SK-N-SH (cell line): Measurements from ENCODE around the gene SSBP1. TPM values are rescaled to one million over a fixed set of nuclear protein-coding genes. Genes with fewer than 3 reads are reported as not detected.

ENCODE experiments used
- CTCF ChIA-PET: fragments of 300-600, 350-600 bp; formaldehyde crosslinking; extraction: SDS; loops from one replicate; lab custom pipeline; 2021; lab: Yijun Ruan, JAX
- POLR2A ChIA-PET: fragments of 350-600 bp; sonication (Branson Sonifier 250); formaldehyde crosslinking; extraction: SDS; loops from one replicate; lab custom pipeline; 2020; ENCODE audit warnings: antibody characterized with exemption, inconsistent platforms; lab: Yijun Ruan, JAX
- DNase-seq: peaks from one replicate; pipeline ENCODE4 v3.0.0; 2012
- H2AFZ ChIP-seq: fragments of 200-600 bp; sonication (generic); 2 replicates; pipeline ENCODE4 v1.8.1; 2016; ENCODE audit warnings: antibody characterized with exemption, mild to moderate bottlenecking, low read depth
- H3F3A ChIP-seq: fragments of 200-600 bp; sonication (generic); replicated peaks from 2 replicates; pipeline ENCODE3; 2016; ENCODE audit warnings: antibody characterized with exemption, mild to moderate bottlenecking; ENCODE audit not compliant: insufficient read depth
- H3K27ac ChIP-seq, 2 experiments: fragments of 200-500 bp in 1 of 2; fragments of 200-600 bp in 1 of 2; sonication (Bioruptor generic) in 1 of 2; sonication (generic), shearing (Covaris generic) in 1 of 2; 2 replicates each; pipeline versions ENCODE4 v1.5.1 to v1.6.1; 2014 to 2016; ENCODE audit warnings: low read depth in 2 of 2, inconsistent platforms in 1 of 2, low read length in 1 of 2, mild to moderate bottlenecking in 1 of 2, mixed read lengths in 1 of 2
- H3K27me3 ChIP-seq: fragments of 200-600 bp; sonication (generic), shearing (Covaris generic); 2 replicates; pipeline ENCODE4 v1.6.1; 2016; ENCODE audit warnings: mixed run types; ENCODE audit not compliant: insufficient read depth
- H3K36me3 ChIP-seq, 2 experiments: fragments of 200-500 bp in 1 of 2; fragments of 200-600 bp in 1 of 2; sonication (Bioruptor generic) in 1 of 2; sonication (generic) in 1 of 2; replicated peaks in 1 of 2; 2 replicates each; pipeline versions ENCODE3 to v1.5.1; 2014 to 2016; ENCODE audit warnings: low read length in 1 of 2, mild to moderate bottlenecking in 1 of 2; ENCODE audit not compliant: insufficient read depth in 2 of 2, control insufficient read depth in 1 of 2
- H3K4me1 ChIP-seq, 2 experiments: fragments of 200-500 bp in 1 of 2; fragments of 200-600 bp in 1 of 2; sonication (Bioruptor generic) in 1 of 2; sonication (generic), shearing (Covaris generic) in 1 of 2; 2 replicates each; pipeline versions ENCODE4 v1.5.1 to v1.6.1; 2014 to 2016; ENCODE audit warnings: low read depth in 1 of 2, low read length in 1 of 2, mixed run types in 1 of 2; ENCODE audit not compliant: insufficient read depth in 2 of 2, control insufficient read depth in 1 of 2
- H3K4me2 ChIP-seq: fragments of 200-600 bp; sonication (generic), shearing (Covaris generic); 2 replicates; pipeline ENCODE4 v1.6.1; 2017; ENCODE audit warnings: mixed run types
- H3K4me3 ChIP-seq, 2 experiments: fragments of 200-500 bp in 1 of 2; fragments of 200-600 bp in 1 of 2; sonication (Bioruptor generic) in 1 of 2; sonication (generic), shearing (Covaris generic) in 1 of 2; 2 replicates each; pipeline versions ENCODE4 v1.5.1 to v1.8.1; 2014 to 2016; ENCODE audit warnings: low read depth in 2 of 2, inconsistent platforms in 1 of 2, low read length in 1 of 2, mild to moderate bottlenecking in 1 of 2, mixed read lengths in 1 of 2, moderate library complexity in 1 of 2
- H3K79me2 ChIP-seq: fragments of 200-600 bp; sonication (generic); 2 replicates; pipeline ENCODE4 v1.8.1; 2017; ENCODE audit warnings: mild to moderate bottlenecking; ENCODE audit not compliant: insufficient read depth
- H3K9ac ChIP-seq: fragments of 200-600 bp; sonication (generic); 2 replicates; pipeline ENCODE4 v1.6.1; 2017; ENCODE audit warnings: mixed run types
- H3K9me2 ChIP-seq: fragments of 200-600 bp; sonication (generic); 2 replicates; pipeline ENCODE4 v1.6.1; 2017; ENCODE audit warnings: mixed run types
- H3K9me3 ChIP-seq: fragments of 200-600 bp; sonication (generic); 2 replicates; pipeline ENCODE4 v1.6.1; 2017; ENCODE audit warnings: mixed run types, mild to moderate bottlenecking, moderate library complexity
- H4K20me1 ChIP-seq: fragments of 200-600 bp; sonication (generic); 2 replicates; pipeline ENCODE4 v1.6.1; 2017; ENCODE audit warnings: mild to moderate bottlenecking, mixed run types; ENCODE audit not compliant: insufficient read depth
- EP300 ChIP-seq, 2 experiments: IDR thresholded peaks; 2 replicates each; pipeline versions ENCODE4 v1.4.0 to v1.6.1; 2012; ENCODE audit warnings: borderline replicate concordance in 1 of 2, low read depth in 1 of 2, low read length in 1 of 2
- EZH2phosphoT487 ChIP-seq: fragments of 200-600 bp; sonication (generic); IDR thresholded peaks from 2 replicates; pipeline ENCODE4 v1.6.1; 2017; ENCODE audit warnings: low read depth, mixed run types, mild to moderate bottlenecking, antibody characterized with exemption, moderate library complexity, borderline replicate concordance
- FOSL2 ChIP-seq: IDR thresholded peaks from 2 replicates; pipeline ENCODE4 v1.4.0; 2012; ENCODE audit warnings: low read depth, mild to moderate bottlenecking, moderate library complexity, borderline replicate concordance
- GATA2 ChIP-seq: sonication (generic); formaldehyde crosslinking; IDR thresholded peaks from 2 replicates; pipeline ENCODE4 v1.5.0; 2020; ENCODE audit warnings: mild to moderate bottlenecking, missing genetic modification reagents
- JUND ChIP-seq: IDR thresholded peaks from 2 replicates; pipeline ENCODE4 v1.4.0; 2012
- NRF1 ChIP-seq: IDR thresholded peaks from 2 replicates; pipeline ENCODE4 v1.6.1; 2012; ENCODE audit warnings: low read depth, mild to moderate bottlenecking, low read length
- POLR2AphosphoS5 ChIP-seq: IDR thresholded peaks from 2 replicates; pipeline ENCODE4 v1.6.1; 2012; ENCODE audit warnings: low read depth, low read length
- RAD21 ChIP-seq: IDR thresholded peaks from 2 replicates; pipeline ENCODE4 v1.6.1; 2012; ENCODE audit warnings: mild to moderate bottlenecking, low read length
- TAF1 ChIP-seq: IDR thresholded peaks from 2 replicates; pipeline ENCODE4 v1.6.1; 2012; ENCODE audit warnings: low read depth, mild to moderate bottlenecking, low read length, moderate library complexity, borderline replicate concordance
- TCF12 ChIP-seq: IDR thresholded peaks from 2 replicates; pipeline ENCODE4 v1.4.0; 2012
- USF2 ChIP-seq: fragments of 150-350 bp; IDR thresholded peaks from 2 replicates; pipeline ENCODE4 v1.6.1; 2017; ENCODE audit warnings: antibody characterized with exemption, low read length, low read depth, borderline replicate concordance
- YY1 ChIP-seq: IDR thresholded peaks from 2 replicates; pipeline ENCODE4 v1.4.0; 2012; ENCODE audit warnings: low read depth, mild to moderate bottlenecking
- WGBS: methylation state at CpG from one replicate; pipeline ENCODE4 v1.1.6; 2017; ENCODE audit warnings: low lambda C conversion rate; 5-methylcytosine and 5-hydroxymethylcytosine counted together
- polyA plus RNA-seq, 3 experiments: library from polyadenylated mRNA; depleted of rRNA; stranded (reverse); fragments of >200 nt; gene quantifications; 2 replicates each; pipeline ENCODE4 v1.2.3, GENCODE V29; 2012
- TF ChIP-seq, protein P1 (sequence below): fragments of 150-350 bp; IDR thresholded peaks from 2 replicates; pipeline ENCODE4 v1.6.1; 2016; ENCODE audit warnings: mild to moderate bottlenecking, low read depth, low read length
- TF ChIP-seq, protein P2 (sequence below): IDR thresholded peaks from 2 replicates; pipeline ENCODE4 v1.4.0; 2012; ENCODE audit warnings: low read depth, borderline replicate concordance

SSBP1 gene
- polyA plus RNA-seq, 1 of the 3 experiments (the other 2 are of a cell fraction), result 212 TPM

- no peak overlapping the region for H3K9ac ChIP-seq
- ChIA-PET CTCF (interaction anchor here (0.7 to 3.5 kb wide), 5 partner anchors 12 to 48 kb away, joined by 3 to 26 read pairs (median 4); partner anchors contain the start of gene SSBP1), POLR2A (interaction anchor here (1.1 kb wide), 1 partner anchor 11 kb away, joined by 3 read pairs; no protein-coding TSS in a partner anchor)
- peaks cover 0 to 5% of the 10 kb centered on the region in 2 experiments for H3K36me3 ChIP-seq
- no peak overlapping the region for H3K4me2 ChIP-seq
- no peak overlapping the region for H3K4me3 ChIP-seq
- no peaks in the 10 kb centered on the region for H3K4me1 ChIP-seq
- no peaks in the 10 kb centered on the region for H3K27me3 ChIP-seq
- no peaks in the 10 kb centered on the region for H4K20me1 ChIP-seq
- H3F3A ChIP-seq, result no peaks in the 10 kb centered on the region
- no peaks in the 10 kb centered on the region; the same call in 1 of the 2 replicates for H3K9me2 ChIP-seq
- TF ChIP-seq TAF1, result no peak
- TF ChIP-seq TCF12, result no peak
- no peak for TF ChIP-seq NRF1
- TF ChIP-seq EZH2phosphoT487, result no peak
- TF ChIP-seq USF2, result no peak
- no peak for TF ChIP-seq GATA2 (CRISPR knock-in tag)
- no peak for TF ChIP-seq RAD21
- TF ChIP-seq POLR2AphosphoS5, result no peak
- no peak overlapping the region for H2AFZ ChIP-seq
- H3K27ac ChIP-seq, result no peak overlapping the region
- H3K9me3 ChIP-seq, result no peaks in the 10 kb centered on the region
- DNase-seq, result no peak
- H3K79me2 ChIP-seq, result no peaks in the 10 kb centered on the region
- 63% methylated on average over 2 of the region's 2 CpGs for WGBS
Measured at GRCh38 chr7:141714571-141714970, 23.6 kb upstream of the SSBP1 start.

GRCh38 chr7:141715018-141715417, 23.1 kb upstream of the SSBP1 start:
- Histone ChIP-seq H3K4me3 (no peak overlapping the region), H2AFZ (no peak overlapping the region), H3K4me1 (no peaks in the 10 kb centered on the region), H3K79me2 (no peaks in the 10 kb centered on the region), H3K27ac (no peak overlapping the region), H3K9me3 (no peaks in the 10 kb centered on the region), H3K9ac (no peak overlapping the region), H3K9me2 (no peaks in the 10 kb centered on the region; the same call in 1 of the 2 replicates), H3K27me3 (no peaks in the 10 kb centered on the region), H3K4me2 (no peak overlapping the region), H3K36me3 (peaks cover 0 to 5% of the 10 kb centered on the region in 2 experiments), H4K20me1 (no peaks in the 10 kb centered on the region), H3F3A (no peaks in the 10 kb centered on the region)
- no peak for DNase-seq
- WGBS, result 32% methylated on average over 4 of the region's 4 CpGs
- CTCF ChIA-PET, result interaction anchor here (1.2 to 3.5 kb wide), 3 partner anchors 13 to 48 kb away, joined by 3 to 26 read pairs (median 4); partner anchors contain the start of gene SSBP1
- POLR2A ChIA-PET, result no interaction called here
- TF ChIP-seq, protein P1, sequence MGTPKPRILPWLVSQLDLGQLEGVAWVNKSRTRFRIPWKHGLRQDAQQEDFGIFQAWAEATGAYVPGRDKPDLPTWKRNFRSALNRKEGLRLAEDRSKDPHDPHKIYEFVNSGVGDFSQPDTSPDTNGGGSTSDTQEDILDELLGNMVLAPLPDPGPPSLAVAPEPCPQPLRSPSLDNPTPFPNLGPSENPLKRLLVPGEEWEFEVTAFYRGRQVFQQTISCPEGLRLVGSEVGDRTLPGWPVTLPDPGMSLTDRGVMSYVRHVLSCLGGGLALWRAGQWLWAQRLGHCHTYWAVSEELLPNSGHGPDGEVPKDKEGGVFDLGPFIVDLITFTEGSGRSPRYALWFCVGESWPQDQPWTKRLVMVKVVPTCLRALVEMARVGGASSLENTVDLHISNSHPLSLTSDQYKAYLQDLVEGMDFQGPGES, result no peak
- TF ChIP-seq YY1 (no peak), EZH2phosphoT487 (no peak), EP300 (IDR thresholded peaks at IDR 0.05; ENCODE audit: borderline replicate concordance in 1 of 2, low read depth in 1 of 2, low read length in 1 of 2) (no peak), JUND (no peak), FOSL2 (no peak)
- TF ChIP-seq, protein P2, sequence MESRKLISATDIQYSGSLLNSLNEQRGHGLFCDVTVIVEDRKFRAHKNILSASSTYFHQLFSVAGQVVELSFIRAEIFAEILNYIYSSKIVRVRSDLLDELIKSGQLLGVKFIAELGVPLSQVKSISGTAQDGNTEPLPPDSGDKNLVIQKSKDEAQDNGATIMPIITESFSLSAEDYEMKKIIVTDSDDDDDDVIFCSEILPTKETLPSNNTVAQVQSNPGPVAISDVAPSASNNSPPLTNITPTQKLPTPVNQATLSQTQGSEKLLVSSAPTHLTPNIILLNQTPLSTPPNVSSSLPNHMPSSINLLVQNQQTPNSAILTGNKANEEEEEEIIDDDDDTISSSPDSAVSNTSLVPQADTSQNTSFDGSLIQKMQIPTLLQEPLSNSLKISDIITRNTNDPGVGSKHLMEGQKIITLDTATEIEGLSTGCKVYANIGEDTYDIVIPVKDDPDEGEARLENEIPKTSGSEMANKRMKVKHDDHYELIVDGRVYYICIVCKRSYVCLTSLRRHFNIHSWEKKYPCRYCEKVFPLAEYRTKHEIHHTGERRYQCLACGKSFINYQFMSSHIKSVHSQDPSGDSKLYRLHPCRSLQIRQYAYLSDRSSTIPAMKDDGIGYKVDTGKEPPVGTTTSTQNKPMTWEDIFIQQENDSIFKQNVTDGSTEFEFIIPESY, result no peak
